Natural killer cell (primary cell): Measurements from ENCODE around the gene F9. TPM values are rescaled to one million over a fixed set of nuclear protein-coding genes. Genes with fewer than 3 reads are reported as not detected.

Experiments
- ATAC-seq, 3 donors: fragments of 150-1000 bp in 2 of 3; fragments of 200-7000 bp in 1 of 3; cut with Tn5 transposase; 1 replicate in 1 of 3; 2 replicates in 2 of 3; pipeline ENCODE4 v1.10.0; 2021; ENCODE audit warnings: mild to moderate bottlenecking in 2 of 3, moderate library complexity in 2 of 3
- DNase-seq, 2 donors: peaks; one replicate each; pipeline versions ENCODE4 v3.0.0 to v3.0.0-alpha.2; 2013 to 2021; ENCODE audit warnings: mixed read lengths in 1 of 2
- H3K27ac ChIP-seq: one replicate; pipeline ENCODE4 v1.5.1; 2013; ENCODE audit warnings: mild to moderate bottlenecking, low read length
- H3K27me3 ChIP-seq: one replicate; pipeline ENCODE4 v1.6.1; 2013; ENCODE audit warnings: low read length; ENCODE audit not compliant: control insufficient read depth, insufficient read depth
- H3K36me3 ChIP-seq: one replicate; pipeline ENCODE4 v1.6.1; 2013; ENCODE audit warnings: low read length; ENCODE audit not compliant: control insufficient read depth, insufficient read depth
- H3K4me1 ChIP-seq: one replicate; pipeline ENCODE4 v1.6.1; 2013; ENCODE audit warnings: low read length; ENCODE audit not compliant: control insufficient read depth, insufficient read depth
- H3K4me3 ChIP-seq: one replicate; pipeline ENCODE4 v1.5.1; 2013; ENCODE audit warnings: low read length
- H3K9me3 ChIP-seq: one replicate; pipeline ENCODE4 v1.6.1; 2013; ENCODE audit warnings: low read length; ENCODE audit not compliant: control insufficient read depth, insufficient read depth
- H3K27ac Mint-ChIP-seq, 2 donors: one replicate each; pipeline ENCODE4 v1.8.0; 2022; ENCODE audit warnings: mild to moderate bottlenecking in 2 of 2, mixed read lengths in 2 of 2, moderate library complexity in 1 of 2
- H3K27me3 Mint-ChIP-seq, 2 donors: one replicate each; pipeline ENCODE4 v1.8.0; 2022; ENCODE audit warnings: low read depth in 2 of 2, mixed read lengths in 2 of 2
- H3K36me3 Mint-ChIP-seq: one replicate; pipeline ENCODE4 v1.8.0; 2022; ENCODE audit warnings: mixed read lengths
- H3K4me1 Mint-ChIP-seq, 2 donors: one replicate each; pipeline ENCODE4 v1.8.0; 2022; ENCODE audit warnings: mixed read lengths in 2 of 2
- H3K4me3 Mint-ChIP-seq: one replicate; pipeline ENCODE4 v1.8.0; 2022; ENCODE audit warnings: mild to moderate bottlenecking, moderate library complexity, mixed read lengths
- H3K9me3 Mint-ChIP-seq, 2 donors: one replicate each; pipeline ENCODE4 v1.8.0; 2022; ENCODE audit warnings: mixed read lengths in 2 of 2
- WGBS: methylation state at CpG from one replicate; pipeline ENCODE4 v1.1.7; 2013; ENCODE audit warnings: missing lambda C conversion rate; ENCODE audit not compliant: insufficient coverage; 5-methylcytosine and 5-hydroxymethylcytosine counted together
- intact Hi-C: fragments of 100-400 bp; cut with micrococcal nuclease; formaldehyde crosslinking; loops from one replicate; pipeline ENCODE4 v1.14.2; 2022
- total RNA-seq, 4 donors: library from RNA; stranded (reverse); fragments of 120-200 nt in 1 of 4; gene quantifications; one replicate each; pipeline versions ENCODE4 v1.2.3 to v1.2.4, GENCODE V29; 2013 to 2022
- TF ChIP-seq, protein P1 (sequence below): fragments of 200-600 bp; IDR thresholded peaks from one replicate; pipeline ENCODE4 v1.8.0; 2022; ENCODE audit warnings: antibody characterized with exemption

Gene F9
- total RNA-seq, 3 donors from 2014 or later (not counting 1 experiment from before 2014, with no cell fraction given), result not detected

DNA sequence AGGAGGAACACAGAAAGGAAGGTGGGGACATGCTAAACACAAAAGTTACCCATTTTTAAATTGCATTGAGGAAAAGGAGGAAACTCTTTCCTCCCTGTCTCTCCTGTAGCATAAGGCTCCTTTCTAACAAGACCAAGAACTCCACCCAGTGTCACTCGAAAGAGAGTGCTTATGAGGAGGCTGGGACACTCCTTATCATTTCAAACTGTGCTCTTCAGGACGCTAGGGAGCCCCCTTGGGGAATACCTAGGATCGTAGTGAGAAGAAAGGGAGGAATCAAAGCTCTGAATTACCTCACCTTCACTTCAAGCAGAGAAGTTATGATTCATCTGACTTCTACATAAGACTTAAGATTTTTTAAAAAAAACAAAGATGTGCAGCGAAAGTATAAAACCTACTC, 65.5 kb downstream of the F9 start:
- TF ChIP-seq, protein P1, sequence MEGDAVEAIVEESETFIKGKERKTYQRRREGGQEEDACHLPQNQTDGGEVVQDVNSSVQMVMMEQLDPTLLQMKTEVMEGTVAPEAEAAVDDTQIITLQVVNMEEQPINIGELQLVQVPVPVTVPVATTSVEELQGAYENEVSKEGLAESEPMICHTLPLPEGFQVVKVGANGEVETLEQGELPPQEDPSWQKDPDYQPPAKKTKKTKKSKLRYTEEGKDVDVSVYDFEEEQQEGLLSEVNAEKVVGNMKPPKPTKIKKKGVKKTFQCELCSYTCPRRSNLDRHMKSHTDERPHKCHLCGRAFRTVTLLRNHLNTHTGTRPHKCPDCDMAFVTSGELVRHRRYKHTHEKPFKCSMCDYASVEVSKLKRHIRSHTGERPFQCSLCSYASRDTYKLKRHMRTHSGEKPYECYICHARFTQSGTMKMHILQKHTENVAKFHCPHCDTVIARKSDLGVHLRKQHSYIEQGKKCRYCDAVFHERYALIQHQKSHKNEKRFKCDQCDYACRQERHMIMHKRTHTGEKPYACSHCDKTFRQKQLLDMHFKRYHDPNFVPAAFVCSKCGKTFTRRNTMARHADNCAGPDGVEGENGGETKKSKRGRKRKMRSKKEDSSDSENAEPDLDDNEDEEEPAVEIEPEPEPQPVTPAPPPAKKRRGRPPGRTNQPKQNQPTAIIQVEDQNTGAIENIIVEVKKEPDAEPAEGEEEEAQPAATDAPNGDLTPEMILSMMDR, result no peak
- no peak overlapping the region for H3K27ac ChIP-seq
- WGBS, result 100% methylated on average over 1 of the region's 4 CpGs
- H3K9me3 ChIP-seq, result no peaks in the 10 kb centered on the region
- no peaks in the 10 kb centered on the region for H3K9me3 Mint-ChIP-seq
- ATAC-seq (no peak), DNase-seq (no peak)
- H3K27me3 Mint-ChIP-seq, result no peaks in the 10 kb centered on the region
- H3K4me1 Mint-ChIP-seq, result no peaks in the 10 kb centered on the region
- H3K36me3 ChIP-seq, result no peaks in the 10 kb centered on the region
- no peak overlapping the region for H3K4me3 ChIP-seq
- no peaks in the 10 kb centered on the region for H3K36me3 Mint-ChIP-seq
- no peaks in the 10 kb centered on the region for H3K4me1 ChIP-seq
- H3K27ac Mint-ChIP-seq, result no peak overlapping the region
- H3K27me3 ChIP-seq, result no peaks in the 10 kb centered on the region
- intact Hi-C loops, result no loop called here
- H3K4me3 Mint-ChIP-seq, result no peak overlapping the region

DNA sequence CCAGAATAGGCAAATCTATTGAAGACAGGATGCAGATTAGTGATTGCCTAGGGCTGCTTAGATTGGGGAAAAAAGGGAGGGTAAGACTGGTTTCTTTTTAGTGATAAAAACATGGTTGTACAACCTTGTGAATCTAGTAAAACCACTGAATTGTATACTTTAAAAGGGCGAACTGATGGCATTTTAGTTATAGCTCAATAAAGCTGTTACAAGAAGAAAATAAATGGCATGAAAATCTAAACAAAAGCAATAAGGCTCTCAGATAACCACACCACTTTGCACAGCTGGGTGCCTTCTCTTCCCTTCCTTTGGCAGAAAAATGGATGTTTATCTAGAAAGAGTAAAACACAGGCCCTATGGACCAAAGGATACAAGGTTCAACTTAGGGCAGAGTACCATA, 69.6 kb downstream of the F9 start:
- H3K4me1 ChIP-seq, result no peaks in the 10 kb centered on the region
- H3K9me3 Mint-ChIP-seq, result no peaks in the 10 kb centered on the region
- no peak overlapping the region for H3K27ac ChIP-seq
- WGBS, result no CpG with 5 or more reads among the region's 1 CpG
- TF ChIP-seq, protein P1, result no peak
- no peak overlapping the region for H3K4me3 ChIP-seq
- no peaks in the 10 kb centered on the region for H3K36me3 Mint-ChIP-seq
- no peak overlapping the region for H3K27ac Mint-ChIP-seq
- ATAC-seq (no peak), DNase-seq (no peak)
- intact Hi-C loops, result no loop called here
- H3K36me3 ChIP-seq, result no peaks in the 10 kb centered on the region
- H3K27me3 ChIP-seq, result no peaks in the 10 kb centered on the region
- no peak overlapping the region for H3K4me3 Mint-ChIP-seq
- no peaks in the 10 kb centered on the region for H3K4me1 Mint-ChIP-seq
- H3K27me3 Mint-ChIP-seq, result no peaks in the 10 kb centered on the region
- H3K9me3 ChIP-seq, result no peaks in the 10 kb centered on the region

Other genes starting within 250 kb of the F9 start
- gene MCF2, start 177.4 kb downstream of the F9 start, total RNA-seq, result 1 to 10 TPM; 2.7 to 4.0 (median 3.1) TPM